Stimulated activated CD8-positive, alpha-beta memory T cell treated with anti-CD3 and anti-CD28 coated beads, Interleukin-7, amount 100 ng/mL, for 1 hour (primary cell): ENCODE results near the gene ZNF318.
"Not testable (repeated sequence)": the region's sequence is repeated elsewhere in the genome, so short reads cannot be mapped to it uniquely, and the experiment has no call there.

Source experiments
- DNase-seq, 2 donors: peaks; one replicate each; pipeline ENCODE4 v3.0.0-alpha.2; 2020; ENCODE audit warnings: low read depth in 2 of 2

ZNF318 gene

DNA sequence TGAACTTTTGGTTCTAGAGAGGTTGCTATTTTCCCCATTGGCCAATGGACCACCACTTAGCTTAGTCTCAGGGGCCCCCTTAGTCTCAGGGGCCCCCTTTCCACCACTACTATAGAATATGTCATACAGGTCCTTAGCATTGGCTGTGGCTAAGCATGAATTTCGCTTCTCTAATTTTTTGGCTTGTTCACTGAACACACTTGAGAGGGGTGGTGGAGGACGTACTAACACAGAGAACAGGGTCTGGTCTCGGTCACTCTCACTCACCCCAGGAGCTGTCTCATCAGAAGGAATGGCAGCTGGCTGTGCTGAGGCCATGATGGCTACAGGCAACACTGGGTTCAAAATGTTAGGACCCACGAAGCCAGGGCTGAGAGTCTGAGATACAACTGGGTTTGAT lies 30.3 kb downstream of the ZNF318 start:
- DNase-seq: no peak

- DNase-seq: no peak
Measured at GRCh38 chr6:43338243-43338642, 31.2 kb downstream of the ZNF318 start.

GRCh38 chr6:43336382-43336781 lies 33.1 kb downstream of the ZNF318 start:
- no peak for DNase-seq

GRCh38 chr6:43335469-43335868 lies 34.0 kb downstream of the ZNF318 start:
- no peak for DNase-seq

- no peak for DNase-seq
Measured at GRCh38 chr6:43334466-43335095, 34.9 kb downstream of the ZNF318 start.

- no peak for DNase-seq
Measured at GRCh38 chr6:43331891-43332290, 37.6 kb downstream of the ZNF318 start.

DNA sequence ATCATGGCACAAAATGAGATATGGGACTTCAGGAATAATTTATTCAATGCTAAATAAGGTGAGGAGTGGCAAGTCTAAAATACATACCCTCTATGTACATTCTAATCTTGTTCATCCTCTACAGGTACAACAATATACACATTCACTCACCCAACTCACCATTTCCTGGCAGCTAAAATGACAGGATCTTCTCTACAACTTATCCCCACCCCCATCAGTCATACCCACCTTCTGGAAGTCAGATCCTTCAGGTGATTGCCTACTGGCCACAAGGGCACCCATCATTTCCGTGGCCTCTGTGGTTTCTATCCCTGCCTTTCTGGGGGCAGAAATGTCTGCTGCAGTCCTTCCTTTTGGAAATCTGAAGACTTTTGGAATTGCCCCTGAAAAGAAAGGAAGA lies 38.0 kb downstream of the ZNF318 start:
- no peak for DNase-seq

DNA sequence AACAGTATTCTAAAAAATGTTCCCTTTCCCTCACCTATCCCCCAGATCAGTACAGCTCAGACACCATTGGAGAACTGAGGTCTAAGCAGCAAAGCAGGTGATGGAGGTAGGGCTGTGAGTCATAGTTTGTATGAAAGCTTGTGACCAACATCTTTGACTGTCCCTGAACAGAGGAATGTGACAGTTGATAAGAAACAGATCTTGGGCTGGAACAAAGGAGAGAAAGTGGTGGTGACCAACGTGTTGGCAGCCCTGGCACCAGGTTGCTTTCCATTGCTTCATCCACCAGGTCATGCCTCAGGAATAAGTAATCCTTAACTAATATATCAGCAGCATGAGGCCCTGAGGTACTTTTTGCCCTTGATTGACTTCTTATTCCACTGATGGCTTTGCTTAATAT lies 40.9 kb downstream of the ZNF318 start:
- DNase-seq: no peak

GRCh38 chr6:43325876-43326275 lies 43.6 kb downstream of the ZNF318 start:
- DNase-seq: no peak

DNA sequence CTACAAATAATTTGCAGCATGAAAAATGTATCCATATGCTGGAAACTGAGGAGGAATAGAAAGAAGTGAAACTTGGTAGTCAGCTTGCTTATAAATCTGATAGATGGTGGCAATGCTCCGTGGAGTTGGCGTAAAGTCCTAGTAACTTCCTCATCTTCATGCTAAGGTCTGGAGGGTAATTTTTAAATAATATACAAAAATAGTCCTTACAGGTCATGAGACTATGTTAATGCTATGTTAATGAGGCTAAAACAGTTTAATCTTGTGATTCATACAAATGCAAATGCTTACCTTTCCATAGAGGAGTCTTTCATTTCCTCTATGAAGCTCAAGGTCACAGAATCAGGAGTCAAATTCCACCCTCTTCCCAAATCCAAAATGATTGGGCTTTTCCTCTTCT lies 51.4 kb downstream of the ZNF318 start:
- no peak for DNase-seq

- DNase-seq: no peak
Measured at GRCh38 chr6:43313813-43314212, 55.6 kb downstream of the ZNF318 start.

- no peak for DNase-seq
Measured at GRCh38 chr6:43311666-43312065, 57.8 kb downstream of the ZNF318 start.

- DNase-seq: no peak
Measured at GRCh38 chr6:43310624-43311023, 58.8 kb downstream of the ZNF318 start.

DNA sequence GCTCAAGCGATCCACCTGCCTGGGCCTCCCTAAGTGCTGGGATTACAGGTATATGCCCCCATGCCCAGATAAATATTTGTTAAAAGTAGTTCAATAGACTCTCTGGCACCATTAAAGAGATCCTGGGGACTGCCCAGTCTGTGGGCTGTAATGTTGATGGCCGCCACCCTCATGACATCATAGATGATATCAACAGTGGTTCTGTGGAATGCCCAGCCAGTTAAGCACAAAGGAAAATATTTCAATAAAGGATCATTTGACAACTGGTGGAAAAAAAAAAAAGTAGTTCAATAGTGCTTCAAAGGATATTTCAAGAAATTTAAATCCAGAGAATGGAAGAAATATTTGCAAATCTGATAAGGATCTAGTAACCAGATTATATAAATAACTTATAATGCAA lies 59.3 kb downstream of the ZNF318 start:
- no peak for DNase-seq

DNA sequence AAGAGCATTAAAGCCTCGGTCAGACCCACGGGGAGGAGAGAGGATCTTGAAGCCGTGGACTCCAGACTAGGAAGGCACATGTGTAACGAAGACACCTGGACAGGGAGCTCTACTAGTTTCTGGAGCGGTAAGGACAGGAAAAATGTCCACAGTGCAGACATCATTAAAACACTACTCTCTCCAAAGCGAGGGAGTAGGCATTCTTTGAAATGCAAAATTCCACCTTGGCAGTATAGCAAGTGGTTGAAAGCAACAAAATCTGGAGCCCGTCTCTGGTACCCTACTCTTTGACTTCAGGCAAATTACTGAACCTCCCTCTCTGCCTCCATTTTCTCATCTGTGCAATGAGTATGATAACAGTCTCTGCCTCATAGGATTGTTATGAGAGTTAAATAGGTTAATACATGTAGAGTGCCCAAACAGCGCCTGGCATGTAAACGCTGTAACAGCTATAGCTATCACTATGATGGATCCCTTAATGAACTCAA lies 60.4 kb downstream of the ZNF318 start:
- no peak for DNase-seq

- peak; percentile 5 to 21 for DNase-seq
Measured at GRCh38 chr6:43308101-43308989, 61.1 kb downstream of the ZNF318 start, which contains the start of gene CRIP3. CRIP3 (minus strand) TSS chr6:43308826; CDS start chr6:43308792, 34 bp downstream.

DNA sequence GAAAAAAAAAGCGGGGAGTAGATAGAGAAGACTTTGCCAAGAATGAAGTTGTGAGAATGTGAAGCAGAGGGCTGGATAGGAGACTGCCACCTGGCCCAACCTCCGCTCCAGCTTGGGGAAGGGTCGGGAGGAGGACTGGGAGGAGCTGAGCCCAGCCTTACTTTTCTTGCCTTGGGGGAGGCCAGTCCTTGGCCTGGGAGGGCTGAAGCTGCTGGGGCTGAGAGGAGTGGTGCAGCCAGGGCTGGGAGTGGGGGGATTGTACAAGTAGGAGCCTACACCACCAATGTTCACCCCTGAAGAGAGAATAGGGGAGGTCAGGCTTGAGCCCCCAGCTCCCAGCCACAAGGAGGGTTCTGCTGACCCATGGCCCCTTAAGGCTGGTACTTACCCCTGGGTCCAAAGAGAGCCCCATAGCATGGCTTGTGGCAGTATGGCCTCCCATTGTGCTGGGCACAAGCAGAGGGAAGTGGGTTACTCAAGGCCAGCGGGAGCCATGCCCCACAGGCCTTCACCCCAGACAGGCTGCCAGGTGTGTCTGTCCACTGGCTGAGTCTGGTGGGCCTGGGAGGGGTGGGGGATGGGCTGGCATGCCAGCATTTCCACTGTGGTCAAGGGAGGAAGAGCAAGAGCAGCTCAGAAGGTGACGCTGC lies 61.9 kb downstream of the ZNF318 start:
- no peak for DNase-seq

DNA sequence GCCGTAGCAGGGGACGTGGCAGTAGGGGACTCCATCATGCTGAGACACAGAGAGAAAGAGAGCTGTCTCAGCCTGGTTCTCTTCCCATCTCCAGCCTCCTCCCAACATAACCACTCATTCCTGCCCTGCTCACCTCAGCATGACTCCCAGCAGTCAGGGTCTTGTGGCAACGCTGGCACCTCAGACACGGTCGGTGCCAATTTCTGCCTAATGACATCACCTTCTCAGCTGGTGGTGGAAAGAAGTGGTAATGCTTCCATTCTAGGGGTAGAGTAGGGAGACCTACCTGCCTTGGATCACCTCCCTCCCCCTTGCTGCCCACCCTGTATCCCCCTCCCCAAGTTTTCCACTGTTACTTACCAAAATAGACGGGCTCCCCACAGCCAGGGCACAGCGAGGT lies 63.4 kb downstream of the ZNF318 start:
- no peak for DNase-seq

GRCh38 chr6:43304882-43305281 lies 64.6 kb downstream of the ZNF318 start:
- DNase-seq: no peak

DNA sequence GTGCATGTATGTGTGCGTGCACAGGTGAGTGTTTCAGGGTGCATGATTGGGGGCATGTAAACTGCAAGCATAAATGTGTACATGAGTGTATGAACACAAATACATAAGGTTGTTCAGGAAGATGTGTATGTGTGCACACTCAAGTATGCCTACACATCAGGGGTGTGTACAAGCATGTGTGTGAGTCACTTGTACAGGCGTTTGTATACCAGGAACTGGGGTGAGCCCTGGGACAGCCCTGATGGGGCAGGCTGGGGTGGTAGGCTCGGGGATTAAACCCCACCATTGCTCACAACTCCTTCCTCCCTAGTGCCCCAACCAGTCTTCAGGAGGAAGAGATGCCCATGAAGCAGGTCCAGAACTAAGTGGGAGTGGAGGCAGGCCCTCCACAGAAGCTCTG lies 65.1 kb downstream of the ZNF318 start:
- DNase-seq: no peak

DNA sequence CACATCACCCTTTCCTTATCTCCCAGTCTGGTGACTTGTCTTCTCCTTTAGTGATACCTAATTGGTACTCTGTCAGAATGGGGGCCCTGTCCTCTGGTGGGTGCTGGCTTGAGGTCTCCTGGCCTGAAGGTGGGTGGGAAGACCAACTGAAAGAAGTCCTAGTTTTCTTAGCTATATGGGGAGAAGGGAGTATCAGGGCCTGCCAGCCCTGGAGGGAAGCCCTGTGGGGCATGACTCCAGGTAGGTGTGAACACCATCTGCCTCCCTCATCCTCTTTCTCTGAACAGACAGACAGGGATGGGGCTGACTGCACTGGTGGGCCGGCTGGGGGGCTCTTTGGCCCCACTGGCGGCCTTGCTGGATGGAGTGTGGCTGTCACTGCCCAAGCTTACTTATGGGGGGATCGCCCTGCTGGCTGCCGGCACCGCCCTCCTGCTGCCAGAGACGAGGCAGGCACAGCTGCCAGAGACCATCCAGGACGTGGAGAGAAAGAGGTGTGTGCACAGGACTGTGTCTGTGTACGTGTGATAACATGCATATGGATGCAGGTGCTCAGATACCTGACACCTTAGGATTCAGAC lies 65.6 kb downstream of the ZNF318 start:
- no peak for DNase-seq

DNA sequence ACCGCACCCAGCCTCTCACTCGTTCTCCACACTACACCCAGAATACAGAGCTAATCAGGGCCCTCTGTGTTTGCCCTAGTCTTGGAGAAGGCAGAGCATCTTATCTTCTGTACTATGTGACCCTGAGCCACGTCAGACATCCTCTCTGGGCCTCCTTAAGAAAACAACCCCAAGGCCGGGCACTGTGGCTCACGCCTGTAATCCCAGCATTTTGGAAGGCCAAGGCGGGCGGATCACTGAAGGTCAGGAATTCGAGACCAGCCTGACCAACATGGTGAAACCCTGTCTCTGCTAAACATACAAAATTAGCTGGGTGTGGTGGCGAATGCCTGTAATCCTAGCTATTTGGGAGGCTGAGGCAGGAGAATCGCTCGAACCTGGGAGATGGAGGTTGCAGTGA lies 66.4 kb downstream of the ZNF318 start:
- DNase-seq: not testable (repeated sequence)
